Smooth muscle cell (in vitro differentiated cells): Measurements from ENCODE around the gene STK10. TPM values are rescaled to one million over a fixed set of nuclear protein-coding genes. Genes with fewer than 3 reads are reported as not detected.

ENCODE experiments used
- DNase-seq: peaks from one replicate; lab custom pipeline; 2025; ENCODE audit not compliant: unreplicated experiment; lab: John Stamatoyannopoulos, UW
- H2AFZ ChIP-seq: fragments of 200-600 bp; sonication (generic); 2 replicates; pipeline ENCODE4 v1.6.0; 2016; ENCODE audit warnings: antibody characterized with exemption, low read depth, mild to moderate bottlenecking
- H3F3A ChIP-seq: fragments of 200-600 bp; sonication (generic); 2 replicates; pipeline ENCODE4 v1.6.0; 2017; ENCODE audit warnings: antibody characterized with exemption, low read depth
- H3K27ac ChIP-seq: fragments of 200-600 bp; sonication (generic); 2 replicates; pipeline ENCODE4 v1.5.1; 2016; ENCODE audit warnings: low read depth, mild to moderate bottlenecking
- H3K27me3 ChIP-seq: fragments of 200-600 bp; sonication (generic); 2 replicates; pipeline ENCODE4 v1.6.1; 2016; ENCODE audit warnings: low read depth, mild to moderate bottlenecking
- H3K36me3 ChIP-seq: fragments of 200-600 bp; sonication (generic); 2 replicates; pipeline ENCODE4 v1.5.1; 2016; ENCODE audit warnings: low read depth
- H3K4me1 ChIP-seq: fragments of 200-600 bp; sonication (generic); 2 replicates; pipeline ENCODE4 v1.5.1; 2016; ENCODE audit warnings: low read depth
- H3K4me2 ChIP-seq: fragments of 200-600 bp; sonication (generic); 2 replicates; pipeline ENCODE4 v1.6.0; 2016; ENCODE audit warnings: mild to moderate bottlenecking
- H3K4me3 ChIP-seq: fragments of 200-600 bp; sonication (generic); 2 replicates; pipeline ENCODE4 v1.5.1; 2016; ENCODE audit warnings: mild to moderate bottlenecking
- H3K79me2 ChIP-seq: fragments of 200-600 bp; sonication (generic); 2 replicates; pipeline ENCODE4 v1.6.0; 2016; ENCODE audit warnings: low read depth, mild to moderate bottlenecking
- H3K9ac ChIP-seq: fragments of 200-600 bp; sonication (generic); 2 replicates; pipeline ENCODE4 v1.6.0; 2016; ENCODE audit warnings: low read depth
- H3K9me3 ChIP-seq: fragments of 200-600 bp; sonication (generic); replicated peaks from 2 replicates; pipeline ENCODE4 v1.5.1; 2016; ENCODE audit warnings: low read depth
- H4K20me1 ChIP-seq: fragments of 200-600 bp; sonication (generic); 2 replicates; pipeline ENCODE4 v1.6.0; 2016; ENCODE audit warnings: low read depth
- WGBS: methylation state at CpG from one replicate; pipeline ENCODE4 v1.1.7; 2016; ENCODE audit warnings: low lambda C conversion rate; 5-methylcytosine and 5-hydroxymethylcytosine counted together
- polyA plus RNA-seq: library from polyadenylated mRNA; unstranded; fragments of >200 nt; fragmentation: Nextera tagmentation; extraction: Ambion mirVana; gene quantifications from 2 replicates; pipeline ENCODE4 v1.2.1, GENCODE V29; 2016
- total RNA-seq: library from RNA; depleted of rRNA; stranded (reverse); fragments of >200 nt; gene quantifications from 2 replicates; pipeline ENCODE4 v1.2.3, GENCODE V29; 2014
- TF ChIP-seq, protein P1 (sequence below): fragments of 200-600 bp; sonication (generic); IDR thresholded peaks from 2 replicates; pipeline ENCODE4 v1.5.1; 2017; ENCODE audit warnings: borderline replicate concordance, mild to moderate bottlenecking, antibody characterized with exemption; ENCODE audit not compliant: insufficient read depth, poor library complexity, severe bottlenecking

Gene STK10
- total and polyA plus RNA-seq, 2 experiments from 2014 or later = 10.7 to 26.0 TPM

DNA sequence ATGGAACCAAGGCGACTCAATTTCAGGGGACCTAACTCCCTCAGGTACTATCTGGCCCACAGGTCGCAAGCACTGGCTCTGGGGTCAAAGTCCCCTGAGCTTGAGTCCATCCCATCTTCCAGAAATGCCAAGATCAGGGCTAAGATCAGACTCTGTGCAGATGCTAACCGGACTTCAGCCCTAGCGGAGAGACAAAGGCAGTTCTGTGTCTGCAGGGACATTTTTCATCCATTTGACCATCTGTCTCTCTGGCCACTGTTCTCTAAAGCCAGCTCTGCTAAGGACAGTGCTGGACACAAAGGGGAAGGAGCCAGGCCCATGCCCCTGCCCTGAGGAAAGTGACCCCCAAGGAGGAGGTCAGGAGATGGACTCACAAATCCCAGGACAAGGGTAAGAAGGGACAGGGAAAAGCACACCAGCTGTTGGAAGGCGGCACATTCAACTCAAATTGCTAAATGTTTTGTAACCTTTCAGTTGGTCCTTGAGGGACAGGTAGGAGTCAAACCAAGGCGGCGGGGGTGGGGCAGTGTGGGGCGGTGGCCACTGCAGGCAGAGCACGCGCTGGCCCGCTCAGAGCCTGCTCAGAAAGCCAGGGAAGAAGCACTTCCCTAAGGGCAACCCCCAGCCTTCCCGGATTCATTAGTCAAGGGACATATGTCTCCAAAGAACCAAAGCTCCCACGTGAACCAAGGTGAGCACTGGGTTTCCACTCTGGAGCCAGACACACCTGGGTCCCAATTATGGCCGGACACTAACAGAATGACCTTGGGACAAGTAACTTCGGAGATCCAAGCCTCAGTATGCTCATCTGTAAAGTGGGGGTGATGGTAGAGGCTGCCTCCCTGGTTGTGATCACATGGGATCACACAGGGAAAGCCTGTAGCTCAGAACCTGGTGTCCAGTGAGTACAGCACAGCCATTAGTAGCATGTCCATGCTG, 42.8 kb downstream of the STK10 start:
- H3K27ac ChIP-seq = no peak overlapping the region
- H3K4me3 ChIP-seq = no peak overlapping the region
- H3K36me3 ChIP-seq = no peaks in the 10 kb centered on the region
- 92% methylated on average over 15 of the region's 15 CpGs for WGBS
- TF ChIP-seq, protein P1, sequence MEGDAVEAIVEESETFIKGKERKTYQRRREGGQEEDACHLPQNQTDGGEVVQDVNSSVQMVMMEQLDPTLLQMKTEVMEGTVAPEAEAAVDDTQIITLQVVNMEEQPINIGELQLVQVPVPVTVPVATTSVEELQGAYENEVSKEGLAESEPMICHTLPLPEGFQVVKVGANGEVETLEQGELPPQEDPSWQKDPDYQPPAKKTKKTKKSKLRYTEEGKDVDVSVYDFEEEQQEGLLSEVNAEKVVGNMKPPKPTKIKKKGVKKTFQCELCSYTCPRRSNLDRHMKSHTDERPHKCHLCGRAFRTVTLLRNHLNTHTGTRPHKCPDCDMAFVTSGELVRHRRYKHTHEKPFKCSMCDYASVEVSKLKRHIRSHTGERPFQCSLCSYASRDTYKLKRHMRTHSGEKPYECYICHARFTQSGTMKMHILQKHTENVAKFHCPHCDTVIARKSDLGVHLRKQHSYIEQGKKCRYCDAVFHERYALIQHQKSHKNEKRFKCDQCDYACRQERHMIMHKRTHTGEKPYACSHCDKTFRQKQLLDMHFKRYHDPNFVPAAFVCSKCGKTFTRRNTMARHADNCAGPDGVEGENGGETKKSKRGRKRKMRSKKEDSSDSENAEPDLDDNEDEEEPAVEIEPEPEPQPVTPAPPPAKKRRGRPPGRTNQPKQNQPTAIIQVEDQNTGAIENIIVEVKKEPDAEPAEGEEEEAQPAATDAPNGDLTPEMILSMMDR = no peak
- H3K27me3 ChIP-seq = no peaks in the 10 kb centered on the region
- no peak overlapping the region for H2AFZ ChIP-seq
- no peaks in the 10 kb centered on the region for H3K4me1 ChIP-seq
- no peak overlapping the region for H3K9ac ChIP-seq
- H3F3A ChIP-seq = peaks cover 6% of the 10 kb centered on the region
- H3K4me2 ChIP-seq = no peak overlapping the region
- H4K20me1 ChIP-seq = peaks cover 34% of the 10 kb centered on the region
- H3K79me2 ChIP-seq = no peaks in the 10 kb centered on the region
- H3K9me3 ChIP-seq = no peaks in the 10 kb centered on the region
- no peak for DNase-seq

DNA sequence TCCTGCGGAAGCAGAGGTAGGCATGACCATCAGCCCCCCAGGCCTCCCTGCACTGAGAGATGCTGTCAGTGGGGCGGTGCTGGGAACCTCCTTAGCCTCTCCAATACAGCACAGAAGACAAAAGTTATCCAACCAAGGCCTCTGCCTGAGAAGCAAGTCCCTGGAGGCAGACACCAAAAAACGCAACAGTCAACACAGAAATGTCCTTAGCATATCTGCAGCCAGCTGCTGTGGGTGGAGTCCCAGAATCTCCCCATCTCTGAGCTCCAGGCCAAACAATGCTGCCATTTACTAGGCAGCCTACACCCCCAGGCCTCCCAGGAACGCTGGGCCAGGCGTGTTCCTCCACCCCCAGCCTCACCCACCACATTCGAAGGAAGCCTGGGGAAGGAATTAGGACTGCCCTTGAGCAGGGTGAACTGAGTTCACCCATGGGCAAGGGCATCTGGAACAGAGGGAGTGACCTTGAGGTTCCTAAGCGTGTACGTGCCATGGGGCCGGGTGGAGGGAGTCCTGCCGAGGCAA, 43.7 kb downstream of the STK10 start:
- H3K4me3 ChIP-seq = no peak overlapping the region
- no peaks in the 10 kb centered on the region for H3K27me3 ChIP-seq
- H3F3A ChIP-seq = peaks cover 11% of the 10 kb centered on the region
- no peaks in the 10 kb centered on the region for H3K4me1 ChIP-seq
- WGBS = 51% methylated on average over 10 of the region's 10 CpGs
- peaks cover 34% of the 10 kb centered on the region for H4K20me1 ChIP-seq
- no peaks in the 10 kb centered on the region for H3K9me3 ChIP-seq
- no peak overlapping the region for H3K9ac ChIP-seq
- H3K79me2 ChIP-seq = no peaks in the 10 kb centered on the region
- H3K4me2 ChIP-seq = no peak overlapping the region
- no peak overlapping the region for H2AFZ ChIP-seq
- TF ChIP-seq, protein P1 = no peak
- no peaks in the 10 kb centered on the region for H3K36me3 ChIP-seq
- no peak for DNase-seq
- no peak overlapping the region for H3K27ac ChIP-seq

DNA sequence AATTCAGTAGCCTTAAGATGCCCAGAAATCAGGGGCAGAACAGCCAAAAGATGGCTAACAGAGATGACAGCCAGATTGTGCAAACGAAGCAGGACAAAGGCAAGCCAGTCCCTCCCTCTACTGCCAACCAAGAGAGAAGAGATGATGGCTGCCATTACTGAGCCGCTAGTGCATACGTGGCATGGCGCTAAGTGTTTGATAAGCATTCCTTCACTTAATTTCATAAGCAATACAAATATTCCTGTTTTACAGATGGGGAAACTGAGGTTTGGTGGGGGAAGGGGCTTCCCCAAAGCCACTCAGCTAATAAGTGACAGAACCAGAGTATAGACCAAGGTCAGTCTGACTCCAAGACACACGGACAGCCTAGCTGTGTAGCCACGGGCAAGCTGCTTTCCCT, 44.1 kb downstream of the STK10 start:
- TF ChIP-seq, protein P1 = no peak
- H2AFZ ChIP-seq = no peak overlapping the region
- H3K36me3 ChIP-seq = no peaks in the 10 kb centered on the region
- H3K79me2 ChIP-seq = no peaks in the 10 kb centered on the region
- H3K4me3 ChIP-seq = no peak overlapping the region
- no peak overlapping the region for H3K27ac ChIP-seq
- no peaks in the 10 kb centered on the region for H3K27me3 ChIP-seq
- no peak overlapping the region for H3K9ac ChIP-seq
- H4K20me1 ChIP-seq = peaks cover 34% of the 10 kb centered on the region
- H3K4me2 ChIP-seq = no peak overlapping the region
- no peaks in the 10 kb centered on the region for H3K4me1 ChIP-seq
- peaks cover 11% of the 10 kb centered on the region for H3F3A ChIP-seq
- 83% methylated on average over 6 of the region's 6 CpGs for WGBS
- DNase-seq = no peak
- H3K9me3 ChIP-seq = no peaks in the 10 kb centered on the region
